GM18858 (cell line): Measurements from ENCODE around the gene FSTL4.

Source experiments
- ATAC-seq: cut with Tn5 transposase; IDR thresholded peaks from one replicate; pipeline ENCODE4 v1.9.1; 2021; ENCODE audit not compliant: unreplicated experiment

Gene FSTL4

DNA sequence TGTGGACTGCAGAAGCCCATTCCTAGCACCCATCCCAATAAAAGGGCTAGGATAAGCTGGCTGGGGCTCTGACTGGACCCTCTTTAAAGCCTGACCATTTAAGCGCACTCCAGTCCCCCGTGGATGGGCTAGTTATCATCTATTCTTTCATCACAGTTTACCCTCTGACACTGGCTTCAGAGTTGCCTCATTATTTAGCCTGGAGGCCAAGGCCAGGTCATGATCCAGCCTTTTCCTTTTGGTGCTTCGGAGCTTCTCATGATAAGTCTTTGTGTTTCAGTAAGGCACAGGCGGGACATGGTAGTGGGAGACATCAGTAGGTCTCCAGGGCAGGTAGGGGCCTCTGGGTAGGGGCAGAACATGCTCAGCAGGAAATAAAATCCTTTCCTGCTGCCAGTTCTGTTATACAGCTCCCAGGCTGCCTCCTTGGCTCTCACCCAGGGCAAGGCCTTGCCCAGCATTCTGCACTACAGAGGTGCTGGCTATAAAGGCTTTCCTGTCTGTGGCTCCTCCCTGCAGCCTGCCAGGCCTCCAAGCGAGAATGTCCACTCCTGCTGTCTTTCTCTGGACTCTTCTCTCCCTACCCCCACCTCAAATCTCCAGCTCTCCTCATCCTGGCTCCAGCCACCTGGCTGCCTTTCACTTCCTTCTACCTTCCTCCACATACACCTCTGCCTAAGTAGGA lies 128.8 kb downstream of the FSTL4 start:
- ATAC-seq: no peak

GRCh38 chr5:133482028-133482427 lies 130.3 kb downstream of the FSTL4 start:
- ATAC-seq: no peak

DNA sequence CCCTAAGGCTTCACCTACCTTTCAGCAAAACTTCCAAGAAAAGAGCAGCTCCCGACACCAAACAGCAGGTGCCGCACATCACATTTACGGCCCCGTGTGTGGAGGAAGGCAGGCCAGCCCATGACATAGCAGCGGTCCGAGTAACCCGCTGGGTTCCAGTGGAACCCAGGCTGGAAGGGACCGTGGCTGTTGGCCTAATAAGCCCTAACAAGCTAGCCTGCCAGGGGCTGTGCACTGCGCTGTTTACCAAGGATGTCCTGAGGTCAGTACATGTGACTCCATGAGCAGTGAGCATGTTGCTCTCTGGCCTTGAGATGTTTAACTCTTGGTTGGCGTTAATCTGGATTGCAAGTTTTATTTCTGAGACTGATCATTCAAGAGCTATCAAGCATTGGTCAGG lies 131.5 kb downstream of the FSTL4 start:
- no peak for ATAC-seq

GRCh38 chr5:133480366-133480765 lies 132.0 kb downstream of the FSTL4 start:
- ATAC-seq: no peak

DNA sequence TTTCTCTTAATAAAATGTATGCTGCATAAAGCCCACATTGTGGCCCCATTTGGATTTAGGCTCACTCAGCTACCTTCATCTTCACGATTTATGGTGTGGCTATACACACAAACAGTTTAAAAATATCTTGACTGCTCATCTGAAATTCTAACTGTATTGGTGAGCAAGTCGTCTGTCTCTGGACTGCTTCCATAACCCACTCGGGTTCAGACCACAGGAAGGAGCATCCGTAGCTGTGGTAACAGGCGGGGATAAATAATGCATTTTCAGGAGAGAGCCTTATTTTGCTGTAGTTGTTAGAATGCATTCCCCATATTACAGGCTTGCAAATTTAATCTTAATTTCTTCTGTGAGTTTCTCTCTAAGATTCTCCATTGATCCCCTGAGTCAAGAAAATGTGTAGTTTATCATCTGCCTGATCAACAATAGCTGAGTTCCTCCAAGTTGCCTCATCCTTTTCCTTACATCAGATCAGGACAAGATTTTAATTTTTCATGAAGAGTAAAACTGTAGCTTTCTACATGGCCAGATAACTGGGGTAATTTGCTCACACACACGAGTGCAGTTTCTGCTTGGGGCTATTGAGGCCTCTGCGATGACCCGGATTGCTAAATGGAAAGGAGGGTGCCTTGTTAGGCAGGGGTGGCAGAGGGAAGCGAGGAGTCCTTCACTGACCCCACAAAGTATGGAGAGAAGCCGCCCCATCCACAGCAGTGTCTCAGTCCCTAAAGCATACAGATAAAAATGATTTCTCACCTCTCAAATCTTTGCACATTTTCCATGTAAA lies 133.9 kb downstream of the FSTL4 start:
- ATAC-seq: no peak

GRCh38 chr5:133475986-133476385 lies 136.4 kb downstream of the FSTL4 start:
- no peak for ATAC-seq

DNA sequence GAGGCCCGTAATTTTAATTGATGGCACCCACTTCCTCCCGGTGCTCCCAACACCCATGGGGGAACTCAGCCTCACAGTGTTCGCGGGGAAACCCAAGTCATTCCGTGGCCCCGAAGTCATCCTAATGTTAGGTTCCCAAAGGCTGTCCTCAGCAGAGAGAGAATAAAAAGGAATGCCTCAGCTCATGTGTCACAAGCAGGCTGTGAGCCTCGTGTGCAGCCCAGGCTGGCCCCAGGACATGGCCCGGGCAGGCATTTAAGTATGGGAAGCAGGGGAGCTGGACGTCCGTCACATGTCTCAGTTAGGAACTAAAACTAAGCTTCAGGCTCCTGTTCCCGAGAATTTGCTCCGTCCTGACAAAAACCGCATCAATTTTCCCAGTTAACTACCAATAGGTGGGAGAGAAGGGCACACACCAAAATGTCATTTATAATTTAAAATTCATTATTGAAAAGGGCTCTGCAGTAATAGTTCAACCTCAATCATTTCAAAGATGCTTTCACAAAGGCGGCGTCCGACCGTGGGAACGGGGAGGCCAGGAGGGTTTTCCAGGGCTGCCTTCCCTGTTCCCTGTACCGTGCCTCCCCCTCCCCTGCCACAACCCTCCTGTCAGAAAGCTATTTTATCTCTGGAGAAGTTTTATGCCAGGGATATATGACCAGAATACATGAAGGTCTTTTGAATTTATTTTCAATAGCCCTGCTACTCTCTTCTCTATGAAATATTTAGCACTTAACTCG lies 137.3 kb downstream of the FSTL4 start:
- ATAC-seq: no peak

- ATAC-seq: no peak
Measured at GRCh38 chr5:133473291-133473690, 139.1 kb downstream of the FSTL4 start.

GRCh38 chr5:133472829-133473228 lies 139.5 kb downstream of the FSTL4 start:
- ATAC-seq: no peak

GRCh38 chr5:133471699-133472098 lies 140.6 kb downstream of the FSTL4 start:
- ATAC-seq: no peak

DNA sequence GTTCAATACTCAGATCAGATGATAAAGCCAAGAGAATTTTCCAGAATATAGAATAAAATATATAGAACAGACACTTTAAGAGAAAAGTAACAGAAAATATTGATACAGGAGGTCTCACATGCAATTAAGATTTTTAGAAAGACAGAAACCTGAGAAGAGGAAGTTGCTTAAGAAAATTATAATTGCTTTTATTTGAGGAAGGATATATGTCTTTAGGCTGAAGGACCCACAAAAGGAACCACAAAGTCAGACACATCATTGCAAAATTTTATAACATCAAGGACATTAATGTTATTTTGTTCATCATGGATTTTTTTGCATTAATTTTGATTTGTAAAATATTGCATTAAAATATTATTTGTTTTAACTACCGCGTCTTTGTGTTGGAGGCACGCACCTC lies 141.5 kb downstream of the FSTL4 start:
- ATAC-seq: no peak

DNA sequence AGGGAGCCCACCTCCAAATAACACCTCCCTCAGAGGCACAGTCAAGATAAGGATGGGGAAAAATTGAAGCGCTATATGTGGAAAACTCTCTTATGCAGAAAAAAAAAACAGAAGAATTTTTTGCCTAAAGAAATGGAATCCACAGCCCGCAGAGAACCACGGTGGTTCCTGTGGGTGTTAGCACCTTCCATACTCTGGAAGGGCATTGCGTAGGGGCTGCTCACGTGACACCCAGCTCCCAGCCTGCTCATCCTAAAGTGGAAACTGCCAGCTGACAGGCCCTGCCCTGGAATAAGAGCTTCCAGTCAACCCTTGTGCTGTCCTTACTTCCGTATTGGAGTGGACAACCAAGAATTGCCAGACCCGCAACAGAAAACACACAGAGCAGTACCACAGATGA lies 142.5 kb downstream of the FSTL4 start:
- ATAC-seq: no peak

- no peak for ATAC-seq
Measured at GRCh38 chr5:133469252-133469651, 143.1 kb downstream of the FSTL4 start.

- ATAC-seq: no peak
Measured at GRCh38 chr5:133468596-133468995, 143.7 kb downstream of the FSTL4 start.

DNA sequence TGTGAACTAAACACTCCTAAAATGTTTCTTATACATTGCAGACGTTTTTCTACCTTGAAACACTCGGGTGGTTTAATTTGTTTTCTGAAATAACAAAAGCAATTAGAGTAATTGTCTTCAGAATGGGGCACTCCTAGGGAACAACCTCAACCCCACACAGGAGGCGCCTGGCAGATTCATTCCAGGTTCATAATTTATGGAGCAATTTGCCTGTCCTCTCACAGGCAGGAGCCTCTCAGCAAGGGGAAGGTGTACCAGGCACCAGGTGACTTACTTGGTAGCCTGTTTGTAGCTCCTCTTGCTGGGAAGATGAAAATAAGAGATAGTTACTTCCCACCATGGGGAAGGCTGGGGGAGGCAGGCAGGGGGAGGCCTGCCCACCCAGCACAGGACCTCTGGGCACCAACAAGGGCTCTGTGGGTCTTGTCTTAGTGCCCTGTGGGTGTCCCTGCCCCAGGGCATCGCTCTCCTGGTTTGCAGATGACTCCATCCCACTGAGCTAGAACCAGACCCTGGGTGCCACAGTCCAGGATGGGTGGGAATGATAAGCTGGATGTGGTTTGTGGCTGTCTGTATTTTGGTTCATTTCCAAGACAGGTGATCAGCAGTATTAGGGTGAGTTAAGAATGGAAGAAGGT lies 144.4 kb downstream of the FSTL4 start:
- ATAC-seq: no peak

DNA sequence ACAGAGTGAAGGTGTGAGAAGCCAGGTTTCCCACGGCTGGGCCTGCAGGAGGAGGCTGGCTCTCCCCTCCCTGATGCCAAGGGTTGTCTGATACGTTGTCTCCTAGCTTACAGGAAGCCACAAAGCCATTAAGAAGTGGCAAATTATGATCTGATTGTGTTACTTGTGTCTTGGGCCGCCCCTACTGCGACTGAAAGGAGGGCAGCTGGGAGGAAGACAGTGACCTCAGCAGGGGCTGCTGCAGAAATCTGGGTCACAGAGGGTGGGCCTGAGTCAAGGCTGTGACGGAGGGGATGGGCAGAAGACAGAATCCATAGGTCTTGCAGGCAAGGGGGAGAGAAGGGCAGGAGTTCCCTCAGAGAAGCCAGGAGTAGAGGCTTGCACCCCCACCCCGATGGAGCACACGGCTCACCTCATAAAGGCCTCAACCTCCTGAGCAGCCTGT lies 145.0 kb downstream of the FSTL4 start:
- no peak for ATAC-seq

GRCh38 chr5:133466556-133467334 lies 145.6 kb downstream of the FSTL4 start:
- no peak for ATAC-seq

GRCh38 chr5:133464013-133464412 lies 148.3 kb downstream of the FSTL4 start:
- no peak for ATAC-seq

- no peak for ATAC-seq
Measured at GRCh38 chr5:133461796-133462516, 150.4 kb downstream of the FSTL4 start.

GRCh38 chr5:133460172-133460758 lies 152.1 kb downstream of the FSTL4 start:
- no peak for ATAC-seq
